NCI-H2227 (cell line): ENCODE data around the gene MGME1.
"Not testable (repeated sequence)": the region's sequence is repeated elsewhere in the genome, so short reads cannot be mapped to it uniquely, and the experiment has no call there.

Experiments
- DNase-seq: peaks from one replicate; lab custom pipeline; 2025; ENCODE audit not compliant: unreplicated experiment; lab: John Stamatoyannopoulos, UW

MGME1 gene

DNA sequence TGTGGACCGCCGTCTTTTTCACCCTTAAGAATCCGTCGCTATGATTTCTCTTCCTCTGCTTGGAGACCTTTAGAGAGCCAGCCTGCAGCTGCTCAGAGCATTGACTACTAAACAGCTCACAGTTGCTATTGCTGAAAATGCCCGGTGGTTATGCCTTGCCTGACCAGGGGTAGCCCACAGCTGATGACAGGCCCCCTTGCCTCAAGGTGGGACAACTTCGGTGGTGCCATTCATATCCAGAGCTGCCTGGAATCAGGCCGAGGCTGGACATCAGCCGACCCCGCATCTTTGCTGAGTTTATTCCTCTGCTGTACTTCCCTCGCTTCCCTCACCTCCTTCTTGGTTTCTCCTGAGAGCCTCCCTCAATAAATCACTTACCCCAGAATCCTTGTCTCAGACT is 49.3 kb downstream of the MGME1 start:
- no peak for DNase-seq

DNA sequence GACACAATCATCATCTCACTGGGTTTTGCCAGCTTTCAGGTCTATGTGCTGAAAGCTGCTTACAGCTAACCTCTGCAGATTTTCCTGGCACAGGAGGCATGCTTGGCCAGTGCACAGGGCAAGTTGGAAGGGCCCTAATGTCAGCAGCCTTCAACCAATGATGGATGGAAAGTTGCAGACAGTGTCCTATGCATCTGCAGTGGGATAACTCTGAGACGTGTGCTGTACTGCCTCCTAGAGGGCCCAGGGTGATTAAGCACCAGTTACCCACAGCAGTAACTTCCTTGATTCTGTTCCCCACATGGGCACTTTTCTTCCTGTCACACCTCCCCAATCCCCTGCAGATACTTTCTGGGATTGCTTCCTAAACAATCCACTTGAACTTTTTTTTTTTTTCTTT is 50.2 kb downstream of the MGME1 start:
- no peak for DNase-seq

DNA sequence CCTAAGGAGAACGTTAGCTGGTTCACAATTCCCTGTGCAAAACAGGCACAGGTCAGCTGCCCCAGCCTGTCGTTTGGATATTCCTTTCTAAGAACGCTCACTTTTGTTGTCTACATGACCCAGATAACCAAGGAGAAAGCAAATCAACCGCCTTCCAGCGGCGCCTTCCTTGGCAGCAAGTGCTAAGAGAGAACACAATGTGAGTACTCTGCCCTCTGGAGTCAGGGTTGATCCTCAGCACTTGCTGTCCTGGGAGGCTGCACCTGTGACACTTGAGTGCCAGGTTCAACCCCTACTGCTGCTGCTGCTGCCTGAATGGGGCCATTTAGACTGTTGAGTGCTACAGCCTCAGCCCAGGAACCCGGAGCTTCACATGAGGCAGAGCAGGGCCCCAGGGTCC is 52.1 kb downstream of the MGME1 start:
- no peak for DNase-seq

DNA sequence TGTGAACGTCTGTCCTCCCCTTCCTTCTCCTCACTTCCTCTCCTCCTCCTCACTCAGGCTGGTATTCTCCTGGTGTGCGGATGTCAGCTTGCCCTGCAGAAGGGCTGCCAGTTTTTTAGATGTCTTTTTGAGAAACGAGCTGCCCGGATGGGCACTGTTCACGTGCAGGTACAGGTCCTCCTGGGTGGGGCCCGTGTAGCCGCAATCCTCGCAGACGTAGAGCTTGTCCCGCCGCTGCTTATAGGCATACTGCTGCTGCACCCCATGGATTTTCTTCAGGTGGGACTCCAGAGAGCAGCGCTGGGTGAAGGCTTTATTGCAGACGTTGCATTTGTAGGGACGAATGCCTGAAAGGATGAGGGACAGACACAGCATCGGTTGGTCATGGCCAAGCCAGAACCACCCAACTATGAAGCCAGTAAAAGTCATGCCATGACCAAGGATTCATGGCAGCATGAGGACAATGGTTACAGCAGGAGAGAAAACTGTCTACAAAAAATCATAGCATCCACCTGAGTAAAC is 55.8 kb downstream of the MGME1 start:
- DNase-seq = no peak

DNA sequence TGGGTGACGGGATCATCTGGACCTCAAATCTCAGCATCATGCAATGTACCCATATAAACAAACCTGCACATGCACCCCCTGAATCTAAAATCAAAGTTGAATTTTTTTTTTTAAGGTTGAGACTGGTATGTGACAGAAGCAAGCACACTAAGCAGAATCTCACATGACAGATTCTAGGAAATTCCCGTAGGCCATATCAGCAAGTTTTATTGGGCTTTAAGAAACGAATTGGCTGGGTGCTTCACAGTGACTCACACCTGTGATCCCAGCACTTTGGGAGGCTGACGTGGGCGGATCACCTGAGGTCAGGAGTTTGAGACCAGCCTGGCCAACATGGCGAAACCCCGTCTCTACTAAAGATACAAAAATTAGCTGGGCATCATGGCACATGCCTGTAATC is 58.2 kb downstream of the MGME1 start:
- not testable (repeated sequence) for DNase-seq

DNA sequence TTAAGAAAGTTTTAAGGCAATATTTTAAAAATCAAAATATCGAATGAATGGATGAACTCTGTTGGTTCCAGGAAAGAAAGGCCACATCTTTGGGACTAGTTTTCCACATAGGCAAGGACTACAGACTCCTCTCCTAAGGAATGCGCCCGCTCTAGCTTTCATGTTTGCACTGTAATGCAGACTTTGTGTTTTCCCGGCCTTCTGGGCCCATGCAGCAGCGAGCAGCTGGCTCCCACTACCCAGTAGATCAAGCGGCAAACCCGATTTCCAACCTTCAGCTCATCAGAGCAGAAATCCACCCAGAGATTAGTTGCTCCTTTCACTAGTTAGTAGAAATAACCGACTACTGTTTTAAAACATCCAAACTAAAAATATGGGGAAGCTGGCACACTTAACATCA is 61.2 kb downstream of the MGME1 start:
- DNase-seq = no peak

DNA sequence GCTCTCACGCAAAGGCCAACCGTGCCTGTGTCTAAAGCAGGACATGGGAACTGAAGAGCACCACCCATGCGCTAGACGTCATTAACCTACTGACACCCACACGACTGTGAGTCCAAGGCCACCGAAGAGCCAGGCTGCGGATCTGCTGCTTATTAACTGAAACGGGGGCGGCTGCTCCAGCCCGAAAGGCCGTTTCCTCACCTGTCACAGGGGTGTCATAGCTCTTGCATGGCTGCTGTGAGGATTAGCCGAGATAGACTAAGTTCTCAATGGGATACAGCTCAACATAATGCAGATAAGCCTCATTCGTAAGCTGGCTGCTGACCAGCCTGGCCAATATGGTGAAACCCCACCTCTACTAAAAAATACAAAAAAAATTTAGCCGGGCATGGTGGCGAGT is 62.2 kb downstream of the MGME1 start:
- no peak for DNase-seq

DNA sequence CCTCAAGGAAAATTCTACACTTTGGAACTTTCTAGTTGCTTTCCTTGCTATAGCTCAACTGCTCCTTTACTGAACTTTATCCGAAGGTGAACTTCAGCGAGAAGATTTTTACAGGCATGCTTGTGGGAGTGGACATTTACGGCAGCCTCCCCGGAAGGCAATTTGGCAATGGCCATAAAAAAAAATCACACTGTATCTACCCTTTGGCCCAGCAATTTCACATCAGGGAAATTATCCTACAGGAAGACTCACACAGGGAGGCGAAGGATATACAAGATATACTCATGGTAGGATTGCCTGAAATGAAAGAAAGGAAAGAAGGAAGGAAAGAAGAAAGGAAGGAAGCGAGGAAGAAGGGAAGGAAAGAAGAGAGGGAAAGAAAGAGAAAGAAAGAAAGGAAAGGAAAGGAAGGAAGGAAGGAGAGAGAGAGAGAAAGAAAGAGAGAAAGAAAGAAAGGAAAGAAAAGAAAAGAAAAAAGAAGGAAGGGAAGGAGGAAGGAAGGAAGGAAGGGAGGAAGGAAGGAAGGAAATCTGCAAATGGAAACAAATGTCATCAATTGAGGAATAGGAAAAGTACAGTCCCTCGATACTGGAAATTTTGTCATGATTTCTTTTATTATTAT is 63.2 kb downstream of the MGME1 start:
- no peak for DNase-seq

DNA sequence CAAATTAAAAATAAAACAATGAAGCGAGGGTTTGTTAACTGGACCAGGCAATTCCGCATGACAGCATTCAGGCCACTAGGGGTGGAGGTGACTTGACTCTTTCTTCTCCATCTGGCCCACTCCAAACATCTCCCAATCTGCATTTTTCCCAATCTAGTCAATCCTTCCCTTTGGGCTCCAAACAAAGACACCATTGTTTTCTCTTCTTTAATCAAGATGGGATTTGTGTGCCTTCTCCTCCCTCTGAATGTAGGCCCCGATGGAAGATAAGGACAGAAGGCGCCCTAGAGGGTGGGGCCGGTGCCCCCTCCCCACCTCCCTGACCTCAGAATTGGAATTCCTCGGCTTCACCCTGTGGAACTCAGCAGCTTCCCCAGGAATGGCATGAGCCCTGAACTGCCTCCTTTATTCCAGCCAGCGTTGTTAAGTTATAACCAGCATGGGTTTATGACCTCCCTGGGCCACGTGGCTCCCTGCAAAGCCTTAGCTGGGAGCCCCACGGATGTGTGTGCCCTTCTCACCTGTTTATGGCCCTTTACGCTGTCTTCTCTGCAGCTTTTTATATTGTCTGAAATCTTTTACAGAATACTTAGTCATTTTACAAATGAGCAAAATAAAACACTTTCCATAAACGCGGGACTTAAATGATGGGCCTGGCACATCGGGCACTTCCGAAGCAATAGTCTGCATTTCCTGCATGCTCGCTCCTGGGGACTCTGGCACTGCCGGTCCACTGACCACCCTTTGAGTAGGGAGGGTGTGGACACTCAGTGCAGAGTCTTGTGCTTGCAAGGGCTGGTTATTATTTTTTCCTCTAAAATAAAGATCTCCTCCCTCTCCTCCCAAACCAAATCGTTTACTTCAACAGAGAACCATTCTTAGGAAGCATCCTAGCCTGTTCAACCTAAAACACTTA is 64.4 kb downstream of the MGME1 start:
- DNase-seq = no peak

DNA sequence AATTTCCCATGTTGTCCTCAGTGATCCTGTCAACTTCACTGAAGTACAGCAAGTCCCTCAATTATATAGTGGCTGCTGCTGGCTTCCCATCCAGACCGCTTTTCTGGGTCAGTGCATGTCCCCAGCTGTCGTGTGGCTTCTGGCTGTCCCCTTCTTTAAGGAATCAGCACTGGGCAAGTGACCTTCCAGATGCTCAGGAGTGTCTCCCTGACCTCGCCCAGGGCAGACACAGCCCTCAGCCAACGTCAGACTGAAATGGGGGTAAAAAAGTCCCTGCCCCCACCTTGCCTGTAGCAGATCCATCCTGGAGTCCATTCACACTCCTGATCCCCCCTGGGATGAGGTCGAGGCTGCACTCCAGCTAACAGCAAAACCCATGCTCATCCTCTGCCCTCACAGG is 65.2 kb downstream of the MGME1 start:
- no peak for DNase-seq

DNA sequence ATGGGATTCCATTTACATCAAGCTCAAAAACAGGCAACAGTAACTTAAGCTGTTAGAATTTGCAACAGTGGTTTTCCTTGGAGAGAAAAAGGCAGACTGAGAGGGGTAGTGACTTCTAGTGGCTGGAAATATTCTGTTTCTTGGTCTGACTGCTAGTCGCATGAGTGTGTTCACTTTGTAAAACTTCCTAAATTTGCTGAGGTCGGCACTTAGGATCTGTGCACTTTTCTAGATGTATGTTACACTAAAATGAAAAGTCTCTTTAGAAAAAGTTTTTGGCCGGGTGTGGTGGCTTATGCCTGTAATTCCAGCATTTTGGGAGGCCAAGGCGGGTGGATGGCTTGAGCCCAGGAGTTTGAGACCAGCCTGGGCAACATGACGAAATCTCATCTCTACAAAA is 70.2 kb downstream of the MGME1 start:
- DNase-seq = no peak
